ENCODE measurements around the gene MYH1. TPM values are rescaled to one million over a fixed set of nuclear protein-coding genes. Genes with fewer than 3 reads are reported as not detected.

Gene MYH1
- total and polyA plus RNA-seq, 2 of the 13 experiments (the other 11 are each of a cell fraction or from before 2014, with no cell fraction given), result 0.01 TPM; not detected in 1

GRCh38 chr17:10556301-10557005 lies 38.1 kb upstream of the MYH1 start:
- CTCF ChIA-PET (ENCODE audit: low intra/inter-chr PET ratio, low total read pairs), result no interaction called here
- H3K4me3 ChIP-seq (replicated peaks in 1 of 3; ENCODE audit: insufficient read depth in 1 of 3, low read depth in 2 of 3, low read length in 3 of 3), result no peak overlapping the region
- in situ Hi-C loops (cut with HindIII; ENCODE audit: extremely low pct_ligation_motif_present, low pct_unique_long_range_greater_than_20kb) (no loop called here), intact Hi-C loops (cut with micrococcal nuclease; ENCODE audit: unreplicated experiment) (no loop called here)
- H4K20me1 ChIP-seq (ENCODE audit: insufficient read depth, low read length), result no peaks in the 10 kb centered on the region
- no peak overlapping the region for H3K4me2 ChIP-seq (ENCODE audit: low read depth, low read length)
- ATAC-seq (no peak), DNase-seq (ENCODE audit: low spot score) (no peak), FAIRE-seq (no peak)
- TF ChIP-seq ZNF44 (CRISPR knock-in tag; IDR thresholded peaks at IDR 0.05) (no peak), KAT2B (IDR thresholded peaks at IDR 0.05; ENCODE audit: borderline replicate concordance, low read depth, low read length) (no peak), ZFAT (CRISPR knock-in tag; conservative IDR thresholded peaks at IDR 0.05) (no peak), ZNF569 (CRISPR knock-in tag; IDR thresholded peaks at IDR 0.05; ENCODE audit: borderline replicate concordance) (no peak), HNRNPH1 (optimal IDR thresholded peaks at IDR 0.05; ENCODE audit: low read depth, low read length) (no peak), ZNF556 (CRISPR knock-in tag; IDR thresholded peaks at IDR 0.05; ENCODE audit: borderline replicate concordance) (no peak), PHF21A (CRISPR knock-in tag; IDR thresholded peaks at IDR 0.05) (no peak)
- TF ChIP-seq, protein P1, sequence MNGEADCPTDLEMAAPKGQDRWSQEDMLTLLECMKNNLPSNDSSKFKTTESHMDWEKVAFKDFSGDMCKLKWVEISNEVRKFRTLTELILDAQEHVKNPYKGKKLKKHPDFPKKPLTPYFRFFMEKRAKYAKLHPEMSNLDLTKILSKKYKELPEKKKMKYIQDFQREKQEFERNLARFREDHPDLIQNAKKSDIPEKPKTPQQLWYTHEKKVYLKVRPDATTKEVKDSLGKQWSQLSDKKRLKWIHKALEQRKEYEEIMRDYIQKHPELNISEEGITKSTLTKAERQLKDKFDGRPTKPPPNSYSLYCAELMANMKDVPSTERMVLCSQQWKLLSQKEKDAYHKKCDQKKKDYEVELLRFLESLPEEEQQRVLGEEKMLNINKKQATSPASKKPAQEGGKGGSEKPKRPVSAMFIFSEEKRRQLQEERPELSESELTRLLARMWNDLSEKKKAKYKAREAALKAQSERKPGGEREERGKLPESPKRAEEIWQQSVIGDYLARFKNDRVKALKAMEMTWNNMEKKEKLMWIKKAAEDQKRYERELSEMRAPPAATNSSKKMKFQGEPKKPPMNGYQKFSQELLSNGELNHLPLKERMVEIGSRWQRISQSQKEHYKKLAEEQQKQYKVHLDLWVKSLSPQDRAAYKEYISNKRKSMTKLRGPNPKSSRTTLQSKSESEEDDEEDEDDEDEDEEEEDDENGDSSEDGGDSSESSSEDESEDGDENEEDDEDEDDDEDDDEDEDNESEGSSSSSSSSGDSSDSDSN (CRISPR knock-in tag; IDR thresholded peaks at IDR 0.05), result no peak
- TF ChIP-seq, protein P2, sequence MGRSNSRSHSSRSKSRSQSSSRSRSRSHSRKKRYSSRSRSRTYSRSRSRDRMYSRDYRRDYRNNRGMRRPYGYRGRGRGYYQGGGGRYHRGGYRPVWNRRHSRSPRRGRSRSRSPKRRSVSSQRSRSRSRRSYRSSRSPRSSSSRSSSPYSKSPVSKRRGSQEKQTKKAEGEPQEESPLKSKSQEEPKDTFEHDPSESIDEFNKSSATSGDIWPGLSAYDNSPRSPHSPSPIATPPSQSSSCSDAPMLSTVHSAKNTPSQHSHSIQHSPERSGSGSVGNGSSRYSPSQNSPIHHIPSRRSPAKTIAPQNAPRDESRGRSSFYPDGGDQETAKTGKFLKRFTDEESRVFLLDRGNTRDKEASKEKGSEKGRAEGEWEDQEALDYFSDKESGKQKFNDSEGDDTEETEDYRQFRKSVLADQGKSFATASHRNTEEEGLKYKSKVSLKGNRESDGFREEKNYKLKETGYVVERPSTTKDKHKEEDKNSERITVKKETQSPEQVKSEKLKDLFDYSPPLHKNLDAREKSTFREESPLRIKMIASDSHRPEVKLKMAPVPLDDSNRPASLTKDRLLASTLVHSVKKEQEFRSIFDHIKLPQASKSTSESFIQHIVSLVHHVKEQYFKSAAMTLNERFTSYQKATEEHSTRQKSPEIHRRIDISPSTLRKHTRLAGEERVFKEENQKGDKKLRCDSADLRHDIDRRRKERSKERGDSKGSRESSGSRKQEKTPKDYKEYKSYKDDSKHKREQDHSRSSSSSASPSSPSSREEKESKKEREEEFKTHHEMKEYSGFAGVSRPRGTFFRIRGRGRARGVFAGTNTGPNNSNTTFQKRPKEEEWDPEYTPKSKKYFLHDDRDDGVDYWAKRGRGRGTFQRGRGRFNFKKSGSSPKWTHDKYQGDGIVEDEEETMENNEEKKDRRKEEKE (IDR thresholded peaks at IDR 0.05), result no peak
- no peaks in the 10 kb centered on the region for H3K79me2 ChIP-seq (ENCODE audit: insufficient read depth, low read length)
- no peaks in the 10 kb centered on the region; a peak in 2 of 5 replicates for H3K27me3 ChIP-seq (ENCODE audit: control insufficient read depth in 1 of 2, insufficient read depth in 2 of 2, low read length in 2 of 2)
- under 1% methylated on average over 5 of the region's 5 CpGs for WGBS (ENCODE audit: low lambda C conversion rate)
- no TSS peak for BruUV-seq (replicated peaks)
- no peak overlapping the region for H3K27ac ChIP-seq (ENCODE audit: extremely low read length, insufficient read depth, low read length)
- H3K9ac ChIP-seq (ENCODE audit: insufficient read depth, low read depth, low read length), result no peak overlapping the region
- H3K4me1 ChIP-seq (ENCODE audit: insufficient read depth, low read length), result no peaks in the 10 kb centered on the region
- POLR2A ChIA-PET, result no interaction called here
- no peaks in the 10 kb centered on the region for H3K9me3 ChIP-seq (ENCODE audit: low read length)
- H3K36me3 ChIP-seq (replicated peaks in 1 of 2; ENCODE audit: control insufficient read depth in 1 of 2, insufficient read depth in 2 of 2, low read length in 2 of 2), result no peaks in the 10 kb centered on the region
- H2AFZ ChIP-seq (ENCODE audit: low read length), result no peak overlapping the region
